DOHH2 (cell line): Measurements from ENCODE around the gene TCF3.

Source experiments
- EZH2phosphoT487 ChIP-seq: fragments of 200-600 bp; sonication (generic); IDR thresholded peaks from 2 replicates; pipeline ENCODE4 v1.6.1; 2017; ENCODE audit warnings: borderline replicate concordance, mild to moderate bottlenecking, antibody characterized with exemption, low read length, moderate library complexity, mixed read lengths
- TF ChIP-seq, protein P1 (sequence below): fragments of 200-600 bp; sonication (generic); IDR thresholded peaks from one replicate; pipeline ENCODE4 v1.5.1; 2014; ENCODE audit warnings: antibody characterized with exemption, mild to moderate bottlenecking, low read depth, low read length; ENCODE audit not compliant: poor library complexity, severe bottlenecking

DNA sequence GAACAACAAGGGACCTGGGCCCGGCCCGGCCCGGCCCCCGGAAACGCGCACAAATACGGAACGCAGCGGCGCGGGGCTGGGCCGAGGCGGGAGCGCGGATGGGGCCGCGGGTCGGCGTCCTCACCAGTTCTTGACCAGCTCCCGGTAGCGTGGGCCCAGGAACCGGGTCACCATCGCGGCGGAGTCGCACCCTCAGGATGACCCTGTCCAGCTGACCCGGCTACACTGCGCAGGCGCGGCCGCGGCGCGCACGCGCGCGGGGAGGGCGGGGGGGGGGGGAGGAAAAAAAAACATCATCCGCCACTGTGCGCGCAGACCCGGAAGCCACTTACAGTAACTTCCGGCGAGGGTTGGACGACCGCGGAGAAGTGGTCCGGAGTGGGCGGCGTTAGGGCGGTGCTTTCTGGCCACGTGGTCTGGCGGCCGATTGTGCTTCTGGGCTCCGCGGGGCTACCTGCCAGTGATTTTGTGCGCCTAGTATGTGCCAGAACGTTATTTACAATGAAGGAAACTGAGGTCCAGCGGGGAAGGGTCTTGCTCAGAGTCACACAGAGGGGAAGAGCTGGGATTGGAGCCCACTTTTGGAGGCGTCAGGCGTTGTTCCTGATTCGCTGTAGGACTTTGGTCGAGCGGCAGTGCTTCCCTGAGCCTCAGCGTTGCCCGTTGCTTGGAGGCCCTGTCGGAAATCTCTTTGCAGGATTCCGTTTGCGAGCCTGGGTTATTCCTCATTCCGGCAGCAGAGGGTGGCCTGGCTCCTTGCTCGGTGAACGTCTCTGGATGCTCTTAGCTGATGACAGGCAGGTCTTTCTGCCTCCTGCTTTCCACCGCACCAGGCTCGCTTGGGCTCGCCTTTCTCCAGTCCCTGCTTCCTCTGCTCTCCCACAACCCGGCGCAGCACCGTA lies 46.9 kb downstream of the TCF3 start, which contains the start of gene UQCR11:
- TF ChIP-seq, protein P1, sequence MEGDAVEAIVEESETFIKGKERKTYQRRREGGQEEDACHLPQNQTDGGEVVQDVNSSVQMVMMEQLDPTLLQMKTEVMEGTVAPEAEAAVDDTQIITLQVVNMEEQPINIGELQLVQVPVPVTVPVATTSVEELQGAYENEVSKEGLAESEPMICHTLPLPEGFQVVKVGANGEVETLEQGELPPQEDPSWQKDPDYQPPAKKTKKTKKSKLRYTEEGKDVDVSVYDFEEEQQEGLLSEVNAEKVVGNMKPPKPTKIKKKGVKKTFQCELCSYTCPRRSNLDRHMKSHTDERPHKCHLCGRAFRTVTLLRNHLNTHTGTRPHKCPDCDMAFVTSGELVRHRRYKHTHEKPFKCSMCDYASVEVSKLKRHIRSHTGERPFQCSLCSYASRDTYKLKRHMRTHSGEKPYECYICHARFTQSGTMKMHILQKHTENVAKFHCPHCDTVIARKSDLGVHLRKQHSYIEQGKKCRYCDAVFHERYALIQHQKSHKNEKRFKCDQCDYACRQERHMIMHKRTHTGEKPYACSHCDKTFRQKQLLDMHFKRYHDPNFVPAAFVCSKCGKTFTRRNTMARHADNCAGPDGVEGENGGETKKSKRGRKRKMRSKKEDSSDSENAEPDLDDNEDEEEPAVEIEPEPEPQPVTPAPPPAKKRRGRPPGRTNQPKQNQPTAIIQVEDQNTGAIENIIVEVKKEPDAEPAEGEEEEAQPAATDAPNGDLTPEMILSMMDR = peak; percentile 62
- no peak for TF ChIP-seq EZH2phosphoT487
